HFFc6 (cell line): ENCODE data around the gene RAPH1. TPM values are rescaled to one million over a fixed set of nuclear protein-coding genes. Genes with fewer than 3 reads are reported as not detected.
"Not testable (repeated sequence)": the region's sequence is repeated elsewhere in the genome, so short reads cannot be mapped to it uniquely, and the experiment has no call there.

Source experiments
- DNase-seq: peaks from one replicate; pipeline ENCODE4 v3.0.0-alpha.2; 2018
- H3K27ac Mint-ChIP-seq: 2 replicates; pipeline ENCODE4 v1.8.0; 2020; ENCODE audit warnings: mild to moderate bottlenecking, mixed read lengths
- H3K27me3 Mint-ChIP-seq: 2 replicates; pipeline ENCODE4 v1.8.0; 2021; ENCODE audit warnings: mild to moderate bottlenecking, moderate library complexity, mixed read lengths; ENCODE audit not compliant: insufficient read depth
- H3K36me3 Mint-ChIP-seq: 2 replicates; pipeline ENCODE4 v1.8.0; 2021; ENCODE audit warnings: low read depth, mixed read lengths
- H3K4me1 Mint-ChIP-seq: 2 replicates; pipeline ENCODE4 v1.8.0; 2020; ENCODE audit warnings: low read depth, mixed read lengths
- H3K4me3 Mint-ChIP-seq: 2 replicates; pipeline ENCODE4 v1.8.0; 2020; ENCODE audit warnings: mild to moderate bottlenecking, moderate library complexity, mixed read lengths
- H3K9me3 Mint-ChIP-seq: 2 replicates; pipeline ENCODE4 v1.8.0; 2020; ENCODE audit warnings: mild to moderate bottlenecking, mixed read lengths
- total RNA-seq, 6 experiments: library from RNA; stranded (reverse); fragmentation: NEBNext Ultra II Directional; extraction: Animal tissue kit (Norgen Biotek cat#: 25700); gene quantifications; 2 replicates in 1 of 6; 3 replicates in 5 of 6; pipeline ENCODE4 v1.2.3, GENCODE V29; 2021
- TF ChIP-seq, protein P1 (sequence below): fragments of 200-600 bp; sonication (generic); IDR thresholded peaks from 2 replicates; pipeline ENCODE4 v1.5.0; 2021; ENCODE audit warnings: antibody characterized with exemption, mild to moderate bottlenecking

Gene RAPH1
- total RNA-seq, 6 experiments from 2014 or later, result 40.9 to 49.5 (median 46.9) TPM

DNA sequence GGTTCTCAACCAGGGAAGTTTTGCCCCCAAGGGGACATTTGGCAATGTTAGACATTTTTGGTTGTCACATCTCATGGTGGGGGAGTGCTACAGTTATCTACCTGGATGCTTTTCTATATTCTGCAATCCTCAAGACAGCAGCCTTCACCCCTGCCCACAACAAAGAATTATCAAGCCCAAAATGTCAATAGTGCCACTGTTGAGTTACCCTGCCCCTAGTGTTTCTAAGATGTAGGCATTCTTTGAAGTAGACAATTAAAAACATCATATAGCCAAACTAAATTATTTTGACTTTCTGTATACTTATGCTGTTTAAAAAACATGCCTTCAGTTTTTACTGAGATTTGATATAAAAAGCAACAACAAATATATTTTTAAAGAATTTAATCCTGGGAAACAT lies 158.9 kb downstream of the RAPH1 start:
- Mint-ChIP-seq H3K36me3 (peaks cover 6% of the 10 kb centered on the region), H3K4me1 (peaks cover 6% of the 10 kb centered on the region; the same call in 1 of the 2 replicates), H3K9me3 (no peaks in the 10 kb centered on the region), H3K27me3 (no peaks in the 10 kb centered on the region), H3K27ac (no peak overlapping the region), H3K4me3 (no peak overlapping the region)
- DNase-seq, result no peak
- TF ChIP-seq, protein P1, sequence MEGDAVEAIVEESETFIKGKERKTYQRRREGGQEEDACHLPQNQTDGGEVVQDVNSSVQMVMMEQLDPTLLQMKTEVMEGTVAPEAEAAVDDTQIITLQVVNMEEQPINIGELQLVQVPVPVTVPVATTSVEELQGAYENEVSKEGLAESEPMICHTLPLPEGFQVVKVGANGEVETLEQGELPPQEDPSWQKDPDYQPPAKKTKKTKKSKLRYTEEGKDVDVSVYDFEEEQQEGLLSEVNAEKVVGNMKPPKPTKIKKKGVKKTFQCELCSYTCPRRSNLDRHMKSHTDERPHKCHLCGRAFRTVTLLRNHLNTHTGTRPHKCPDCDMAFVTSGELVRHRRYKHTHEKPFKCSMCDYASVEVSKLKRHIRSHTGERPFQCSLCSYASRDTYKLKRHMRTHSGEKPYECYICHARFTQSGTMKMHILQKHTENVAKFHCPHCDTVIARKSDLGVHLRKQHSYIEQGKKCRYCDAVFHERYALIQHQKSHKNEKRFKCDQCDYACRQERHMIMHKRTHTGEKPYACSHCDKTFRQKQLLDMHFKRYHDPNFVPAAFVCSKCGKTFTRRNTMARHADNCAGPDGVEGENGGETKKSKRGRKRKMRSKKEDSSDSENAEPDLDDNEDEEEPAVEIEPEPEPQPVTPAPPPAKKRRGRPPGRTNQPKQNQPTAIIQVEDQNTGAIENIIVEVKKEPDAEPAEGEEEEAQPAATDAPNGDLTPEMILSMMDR, result peak; percentile 38; the same call in 1 of the 2 replicates

DNA sequence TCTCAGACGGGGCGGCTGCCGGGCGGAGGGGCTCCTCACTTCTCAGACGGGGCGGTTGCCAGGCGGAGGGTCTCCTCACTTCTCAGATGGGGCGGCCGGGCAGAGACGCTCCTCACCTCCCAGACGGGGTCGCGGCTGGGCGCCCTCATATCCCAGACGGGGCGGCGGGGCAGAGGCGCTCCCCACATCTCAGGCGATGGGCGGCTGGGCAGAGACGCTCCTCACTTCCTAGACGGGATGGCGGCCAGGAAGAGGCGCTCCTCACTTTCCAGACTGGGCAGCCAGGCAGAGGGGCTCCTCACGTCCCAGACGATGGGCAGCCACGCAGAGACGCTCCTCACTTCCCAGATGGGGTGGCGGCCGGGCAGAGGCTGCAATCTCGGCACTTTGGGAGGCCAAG lies 162.4 kb downstream of the RAPH1 start:
- not testable (repeated sequence) for H3K27me3 Mint-ChIP-seq, H3K4me1 Mint-ChIP-seq, DNase-seq, H3K4me3 Mint-ChIP-seq, H3K9me3 Mint-ChIP-seq, H3K27ac Mint-ChIP-seq
- peaks cover 12% of the 10 kb centered on the region; the same call in 1 of the 2 replicates for H3K36me3 Mint-ChIP-seq

DNA sequence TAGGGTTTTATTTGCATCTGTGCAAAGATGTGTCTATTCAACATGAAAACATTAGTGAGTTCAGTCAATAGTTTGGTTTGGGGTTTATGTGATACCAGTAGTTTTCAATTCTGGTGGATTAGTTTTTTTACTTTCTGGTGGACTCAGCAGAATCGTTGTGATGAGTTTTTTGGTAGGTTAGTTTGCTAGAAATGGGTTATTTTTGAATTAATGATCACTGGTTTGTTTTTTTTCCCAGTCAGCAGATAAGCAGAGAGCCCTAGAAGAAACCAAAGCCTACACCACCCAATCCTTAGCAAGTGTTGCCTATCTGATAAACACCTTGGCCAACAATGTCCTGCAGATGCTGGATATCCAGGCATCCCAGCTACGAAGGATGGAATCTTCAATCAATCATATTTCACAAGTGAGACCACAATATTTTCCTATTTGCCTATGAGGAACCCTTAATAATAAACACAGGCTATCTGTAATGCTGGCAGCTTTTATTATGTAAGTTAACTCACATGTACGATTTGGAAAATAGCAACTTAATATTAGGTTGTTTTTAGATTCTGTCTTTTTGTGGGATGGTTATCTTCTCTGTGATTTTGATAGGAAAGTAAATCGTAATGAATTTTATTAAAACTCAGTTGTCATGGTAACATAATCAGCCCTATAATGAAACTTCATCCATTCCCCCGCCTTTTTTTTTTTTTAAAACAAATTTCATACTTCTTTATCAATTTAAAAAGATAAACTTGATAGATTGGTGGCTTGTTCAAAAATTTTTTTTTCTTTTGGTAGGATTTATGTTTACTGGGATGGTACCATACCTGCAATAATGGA lies 168.2 kb downstream of the RAPH1 start:
- Mint-ChIP-seq H3K4me1 (peaks cover 2% of the 10 kb centered on the region), H3K27ac (no peak overlapping the region), H3K27me3 (no peaks in the 10 kb centered on the region), H3K36me3 (peaks cover 12% of the 10 kb centered on the region; the same call in 1 of the 2 replicates), H3K9me3 (no peaks in the 10 kb centered on the region), H3K4me3 (no peak overlapping the region)
- DNase-seq, result no peak
- TF ChIP-seq, protein P1, result no peak

DNA sequence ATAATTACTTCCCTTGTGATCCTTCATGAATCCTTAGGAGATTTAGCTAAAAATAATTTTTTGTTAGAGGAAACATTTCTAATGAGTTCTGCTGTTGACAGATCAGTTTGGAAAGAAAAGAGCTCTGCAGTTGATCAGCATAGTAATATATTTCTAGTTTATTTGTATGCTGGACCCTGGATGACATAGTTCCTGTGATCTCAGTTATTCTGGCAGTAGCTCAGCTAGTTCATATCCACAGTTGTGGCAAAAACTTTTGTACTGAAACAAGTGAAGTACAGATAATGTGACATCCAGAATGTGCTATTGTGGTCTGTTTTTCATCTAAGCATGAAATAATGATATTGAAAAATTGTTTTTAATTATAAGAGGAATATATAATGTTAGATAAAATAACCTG lies 173.2 kb downstream of the RAPH1 start:
- Mint-ChIP-seq H3K27ac (peak overlapping the region; percentile 19; the same call in 1 of the 2 replicates), H3K4me3 (no peak overlapping the region)
- no peak for DNase-seq

DNA sequence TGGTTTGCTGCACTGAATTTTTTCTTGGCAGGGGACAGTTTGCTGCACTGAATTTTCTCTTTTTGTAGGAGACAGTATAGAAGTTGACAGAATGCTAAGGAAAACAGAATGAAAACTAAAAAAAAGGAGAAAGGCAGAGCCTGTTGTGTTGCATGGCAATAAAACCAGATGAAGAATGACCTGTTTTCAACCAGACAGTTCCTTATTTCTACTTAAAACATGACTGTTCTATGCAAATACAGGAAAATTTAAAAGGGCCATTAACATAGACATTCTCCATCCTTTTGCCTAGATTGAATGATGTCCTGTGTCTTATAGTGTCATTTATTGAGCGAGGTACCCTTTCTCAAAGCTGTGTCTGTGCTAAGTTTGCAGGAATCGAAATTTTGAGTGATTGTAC lies 173.6 kb downstream of the RAPH1 start:
- Mint-ChIP-seq H3K4me3 (no peak overlapping the region), H3K27ac (peak overlapping the region; percentile 19; the same call in 1 of the 2 replicates), H3K9me3 (no peaks in the 10 kb centered on the region), H3K36me3 (peaks cover 11% of the 10 kb centered on the region; the same call in 1 of the 2 replicates), H3K27me3 (no peaks in the 10 kb centered on the region), H3K4me1 (peaks cover 20% of the 10 kb centered on the region)
- no peak for DNase-seq
- TF ChIP-seq, protein P1, result no peak

More for the DNA sequence above, 173.2 kb downstream of the RAPH1 start:
- Mint-ChIP-seq H3K36me3 (peaks cover 11% of the 10 kb centered on the region; the same call in 1 of the 2 replicates), H3K4me1 (peaks cover 20% of the 10 kb centered on the region), H3K27me3 (no peaks in the 10 kb centered on the region), H3K9me3 (no peaks in the 10 kb centered on the region)
- TF ChIP-seq, protein P1, result no peak

DNA sequence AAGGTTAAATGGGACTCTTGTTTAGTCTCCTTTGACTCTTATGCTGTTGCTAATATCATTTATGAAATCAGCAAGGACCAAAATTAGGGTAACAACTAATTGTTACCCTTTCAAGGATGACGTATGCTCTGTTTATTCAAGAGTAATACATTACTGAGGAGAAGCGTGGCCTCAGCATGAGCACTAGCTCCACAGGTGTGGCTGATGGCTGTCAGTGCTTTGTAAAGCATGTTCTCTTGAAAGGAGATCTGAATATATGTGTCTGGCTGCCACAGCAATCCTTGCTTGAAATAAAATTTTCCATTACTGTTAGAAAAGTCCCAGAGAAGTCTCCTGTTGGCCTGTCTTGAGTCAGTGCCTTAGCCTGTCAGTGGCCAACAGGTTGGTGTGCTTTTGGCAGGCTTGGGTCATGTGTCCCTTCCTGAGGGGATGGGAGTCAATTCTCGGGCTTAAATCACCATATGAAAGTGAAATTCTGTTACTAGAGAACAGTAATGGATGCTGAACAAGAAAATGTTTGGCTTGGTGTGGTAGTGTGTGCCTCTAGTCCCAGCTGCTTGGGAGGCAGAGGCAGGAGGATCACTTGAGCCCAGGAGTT lies 174.2 kb downstream of the RAPH1 start:
- DNase-seq, result no peak
- Mint-ChIP-seq H3K27ac (peak overlapping the region; percentile 8; the same call in 1 of the 2 replicates), H3K4me1 (peaks cover 23% of the 10 kb centered on the region), H3K36me3 (peaks cover 11% of the 10 kb centered on the region; the same call in 1 of the 2 replicates), H3K9me3 (no peaks in the 10 kb centered on the region), H3K4me3 (no peak overlapping the region), H3K27me3 (no peaks in the 10 kb centered on the region)
- TF ChIP-seq, protein P1, result no peak
